Measurements from ENCODE around the gene RPS6KB1.
"Not testable (repeated sequence)": the region's sequence is repeated elsewhere in the genome, so short reads cannot be mapped to it uniquely, and the experiment has no call there.

RPS6KB1 gene

GRCh38 chr17:59872351-59872750 lies 20.6 kb upstream of the RPS6KB1 start:
- DNase-seq: no peak

GRCh38 chr17:59873414-59873813 lies 19.5 kb upstream of the RPS6KB1 start:
- not testable (repeated sequence) for DNase-seq

- DNase-seq: no peak
These were observed 18.5 kb upstream of the RPS6KB1 start for GRCh38 chr17:59874376-59874775.

GRCh38 chr17:59876107-59876506 lies 16.8 kb upstream of the RPS6KB1 start:
- no peak for DNase-seq

GRCh38 chr17:59877965-59878364 lies 15.0 kb upstream of the RPS6KB1 start:
- no peak for DNase-seq

- DNase-seq: no peak
These were observed 14.3 kb upstream of the RPS6KB1 start for GRCh38 chr17:59878624-59879023.

- no peak for DNase-seq
These were observed 8.1 kb upstream of the RPS6KB1 start for GRCh38 chr17:59884861-59885260.

- DNase-seq: no peak
These were observed 4.7 kb upstream of the RPS6KB1 start for GRCh38 chr17:59888145-59888750.

- DNase-seq: no peak
These were observed 2.2 kb upstream of the RPS6KB1 start for GRCh38 chr17:59890720-59891119.

- no peak for DNase-seq
These were observed 534 bp upstream of the RPS6KB1 start for GRCh38 chr17:59892251-59892923.

- DNase-seq: no peak
These were observed 767 bp downstream of the RPS6KB1 start for GRCh38 chr17:59893676-59894100.

GRCh38 chr17:59897090-59897489 lies 4.2 kb downstream of the RPS6KB1 start:
- DNase-seq: no peak

GRCh38 chr17:59899099-59899498 lies 6.2 kb downstream of the RPS6KB1 start:
- no peak for DNase-seq

- no peak for DNase-seq
These were observed 8.7 kb downstream of the RPS6KB1 start for GRCh38 chr17:59901604-59902003.

- DNase-seq: no peak
These were observed 10.5 kb downstream of the RPS6KB1 start for GRCh38 chr17:59903455-59903854.

- no peak for DNase-seq
These were observed 14.5 kb downstream of the RPS6KB1 start for GRCh38 chr17:59907467-59907866.

- DNase-seq: no peak
These were observed 21.4 kb downstream of the RPS6KB1 start for GRCh38 chr17:59914274-59914854.

- DNase-seq: no peak
These were observed 23.5 kb downstream of the RPS6KB1 start for GRCh38 chr17:59916446-59916845.

GRCh38 chr17:59920637-59921036 lies 27.7 kb downstream of the RPS6KB1 start:
- not testable (repeated sequence) for DNase-seq

GRCh38 chr17:59930121-59930520 lies 37.2 kb downstream of the RPS6KB1 start:
- not testable (repeated sequence) for DNase-seq

- DNase-seq: not testable (repeated sequence)
These were observed 37.8 kb downstream of the RPS6KB1 start for GRCh38 chr17:59930768-59931167.

GRCh38 chr17:59933317-59933716 lies 40.4 kb downstream of the RPS6KB1 start:
- DNase-seq: not testable (repeated sequence)

- not testable (repeated sequence) for DNase-seq
These were observed 47.8 kb downstream of the RPS6KB1 start for GRCh38 chr17:59940697-59941096.

GRCh38 chr17:59941131-59941530 lies 48.2 kb downstream of the RPS6KB1 start:
- no peak for DNase-seq

All from effector CD8-positive, alpha-beta T cell (primary cell).